Tibial nerve (tissue), 4 donors: ENCODE measurements around the gene PEDS1. TPM values are rescaled to one million over a fixed set of nuclear protein-coding genes. Genes with fewer than 3 reads are reported as not detected.

Experiments used
- DNase-seq, 2 donors: peaks; one replicate each; pipeline ENCODE4 v3.0.0-alpha.2; 2019; ENCODE audit warnings: low spot score in 2 of 2
- H3K27ac ChIP-seq, 4 donors: fragments of 200-600 bp; sonication (generic) in 3 of 4; one replicate each; pipeline ENCODE4 v1.5.1; 2017 to 2019; ENCODE audit warnings: mild to moderate bottlenecking in 1 of 4
- H3K27me3 ChIP-seq, 2 donors: fragments of 200-600 bp; sonication (generic) in 1 of 2; one replicate each; pipeline versions ENCODE4 v1.5.1 to v1.6.0; 2017 to 2019
- H3K36me3 ChIP-seq, 3 donors: fragments of 200-600 bp; sonication (generic); one replicate each; pipeline ENCODE4 v1.5.1; 2018 to 2019
- H3K4me1 ChIP-seq, 4 donors: fragments of 200-600 bp; sonication (generic) in 3 of 4; one replicate each; pipeline ENCODE4 v1.5.1; 2017 to 2019
- H3K4me3 ChIP-seq, 4 donors: fragments of 200-600 bp; sonication (generic) in 3 of 4; one replicate each; pipeline ENCODE4 v1.5.1; 2017 to 2019; ENCODE audit warnings: mild to moderate bottlenecking in 1 of 4, moderate library complexity in 1 of 4
- H3K9me3 ChIP-seq, 4 donors: fragments of 200-600 bp; sonication (generic) in 3 of 4; one replicate each; pipeline ENCODE4 v1.5.1; 2017 to 2019
- CTCF ChIP-seq, 5 experiments: fragments of 200-600 bp in 3 of 5; fragments of 450-650 bp in 2 of 5; sonication (generic) in 3 of 5; IDR thresholded peaks; one replicate each; pipeline ENCODE4 v1.5.1; 2016 to 2019; ENCODE audit warnings: antibody characterized with exemption in 5 of 5, mild to moderate bottlenecking in 3 of 5, moderate library complexity in 2 of 5
- EP300 ChIP-seq, 2 donors: sonication (generic); formaldehyde crosslinking; IDR thresholded peaks; one replicate each; pipeline ENCODE4 v1.6.1; 2017; ENCODE audit warnings: antibody characterized with exemption in 2 of 2, mild to moderate bottlenecking in 1 of 2
- POLR2A ChIP-seq, 2 donors: fragments of 450-650 bp; IDR thresholded peaks; one replicate each; pipeline ENCODE4 v1.6.1; 2017; ENCODE audit warnings: antibody characterized with exemption in 2 of 2, mild to moderate bottlenecking in 2 of 2, moderate library complexity in 2 of 2
- WGBS, 2 donors: methylation state at CpG; one replicate each; pipeline ENCODE4 v1.1.5; 2018; 5-methylcytosine and 5-hydroxymethylcytosine counted together
- total RNA-seq, 4 donors: library from RNA; depleted of rRNA; stranded (reverse); fragments of >200 nt; gene quantifications; one replicate each; pipeline ENCODE4 v1.1.0, GENCODE V29; 2016

The PEDS1 gene
- total RNA-seq, 4 donors from 2014 or later = 26.4 to 36.7 (median 35.5) TPM

- TF ChIP-seq EP300 (IDR thresholded peaks at IDR 0.05) (peak; percentile 85 to 96), POLR2A (IDR thresholded peaks at IDR 0.05) (peak in 1 of 2 donors; percentile 55), CTCF (IDR thresholded peaks at IDR 0.05) (peak in 1 of 5 experiments; percentile 15)
- Histone ChIP-seq H3K36me3 (no peaks in the 10 kb centered on the region), H3K27me3 (no peaks in the 10 kb centered on the region), H3K27ac (peak overlapping the region; percentile 20 to 82 (median 76)), H3K4me3 (peak overlapping the region; percentile 19 to 56 (median 48)), H3K9me3 (no peaks in the 10 kb centered on the region), H3K4me1 (peaks cover 0 to 43% (median 23%) of the 10 kb centered on the region in 4 donors)
- WGBS, 2 donors = 0 to 1% methylated on average over 24 of the region's 24 CpGs
- DNase-seq = peak; percentile 97 to 99
Observed at GRCh38 chr20:50115591-50116367, 37.7 kb downstream of the PEDS1 start.

GRCh38 chr20:50115041-50115512 is 38.4 kb downstream of the PEDS1 start:
- peak overlapping the region in 3 of 4 donors; percentile 61 to 82 (median 71) for H3K27ac ChIP-seq
- H3K4me3 ChIP-seq = peak overlapping the region; percentile 19 to 56 (median 48)
- DNase-seq = no peak
- TF ChIP-seq EP300 (IDR thresholded peaks at IDR 0.05) (no peak), POLR2A (IDR thresholded peaks at IDR 0.05) (no peak), CTCF (IDR thresholded peaks at IDR 0.05) (no peak)
- H3K4me1 ChIP-seq = peaks cover 0 to 50% (median 30%) of the 10 kb centered on the region in 4 donors
- 60 to 62% methylated on average over 6 of the region's 6 CpGs for WGBS, 2 donors
- H3K27me3 ChIP-seq = no peaks in the 10 kb centered on the region
- H3K9me3 ChIP-seq = no peaks in the 10 kb centered on the region
- no peaks in the 10 kb centered on the region for H3K36me3 ChIP-seq

- WGBS, 2 donors = 16 to 18% methylated on average over 11 of the region's 11 CpGs
- no peaks in the 10 kb centered on the region for H3K9me3 ChIP-seq
- no peaks in the 10 kb centered on the region for H3K27me3 ChIP-seq
- H3K36me3 ChIP-seq = no peaks in the 10 kb centered on the region
- H3K4me1 ChIP-seq = peaks cover 0 to 65% (median 37%) of the 10 kb centered on the region in 4 donors
- peak overlapping the region; percentile 97 to 100 (median 98) for H3K4me3 ChIP-seq
- H3K27ac ChIP-seq = peak overlapping the region; percentile 99
- DNase-seq = no peak
- TF ChIP-seq EP300 (IDR thresholded peaks at IDR 0.05) (peak in 1 of 2 donors; percentile 4), CTCF (IDR thresholded peaks at IDR 0.05) (no peak)
Observed at GRCh38 chr20:50113420-50114224, 39.9 kb downstream of the PEDS1 start.

GRCh38 chr20:50112512-50113419 is 40.8 kb downstream of the PEDS1 start, which contains the start of gene UBE2V1:
Gene UBE2V1 (minus strand): TSS chr20:50113150. CDS start chr20:50113128, 22 bp downstream.
- Histone ChIP-seq H3K9me3 (no peaks in the 10 kb centered on the region), H3K4me3 (peak within 1 kb of the TSS; percentile 97 to 100 (median 98)), H3K36me3 (no peaks in the 10 kb centered on the region), H3K4me1 (peaks cover 0 to 73% (median 43%) of the 10 kb centered on the region in 4 donors), H3K27ac (peak within 1 kb of the TSS; percentile 99), H3K27me3 (no peaks in the 10 kb centered on the region)
- peak; percentile 83 to 84 for DNase-seq
- TF ChIP-seq POLR2A (IDR thresholded peaks at IDR 0.05) (peak; percentile 63 to 92), CTCF (IDR thresholded peaks at IDR 0.05) (peak in 4 of 5 experiments; percentile 28 to 43 (median 36)), EP300 (IDR thresholded peaks at IDR 0.05) (peak; percentile 48 to 89)
- 0 to 1% methylated on average over 39 to 49 of the region's 70 CpGs for WGBS, 2 donors
